ENCODE data around the gene AK8. TPM values are rescaled to one million over a fixed set of nuclear protein-coding genes. Genes with fewer than 3 reads are reported as not detected.

The AK8 gene
- polyA plus RNA-seq (2013) = 0.19 and 0.34 TPM in 2 replicates

- Histone ChIP-seq H3K14ac (ENCODE audit: low read length) (peak within 1 kb of the TSS; percentile 92), H2BK12ac (ENCODE audit: low read length) (no peak within 1 kb of the TSS), H3K79me1 (ENCODE audit: low read length) (peaks cover 6% of the 10 kb centered on the region), H3K18ac (ENCODE audit: low read length) (peak within 1 kb of the TSS; percentile 82), H2BK120ac (ENCODE audit: insufficient read depth, low read length, poor library complexity) (peak within 1 kb of the TSS; percentile 64), H3K9ac (ENCODE audit: low read length) (peak within 1 kb of the TSS; percentile 91), H2AFZ (ENCODE audit: insufficient read depth, low read length, poor library complexity) (peak within 1 kb of the TSS; percentile 100), H3K79me2 (ENCODE audit: control insufficient read depth, insufficient read depth, low read length, poor library complexity) (peaks cover 3% of the 10 kb centered on the region), H4K8ac (ENCODE audit: low read depth, low read length) (peak within 1 kb of the TSS; percentile 96), H3K4ac (ENCODE audit: low read depth, low read length) (peak within 1 kb of the TSS; percentile 72), H3K4me1 (ENCODE audit: control insufficient read depth in 1 of 2, insufficient read depth in 2 of 2, low read length in 2 of 2) (peaks cover 4 to 6% of the 10 kb centered on the region in 2 experiments), H3K27me3 (ENCODE audit: insufficient read depth, low read length) (no peaks in the 10 kb centered on the region), H3K9me3 (ENCODE audit: insufficient read depth, low read depth, low read length) (no peaks in the 10 kb centered on the region), H2AK5ac (ENCODE audit: low read length) (peak within 1 kb of the TSS; percentile 63), H3K27ac (ENCODE audit: low read depth, low read length) (no peak within 1 kb of the TSS), H4K91ac (ENCODE audit: low read depth, low read length) (peak within 1 kb of the TSS; percentile 87), H3K23ac (ENCODE audit: low read length) (no peak within 1 kb of the TSS), H3K4me2 (ENCODE audit: low read length) (peak within 1 kb of the TSS; percentile 83), H3K4me3 (ENCODE audit: low read depth, low read length) (peak within 1 kb of the TSS; percentile 89), H4K12ac (ENCODE audit: low read depth, low read length) (peak within 1 kb of the TSS; percentile 88), H3K36me3 (ENCODE audit: control insufficient read depth in 1 of 2, insufficient read depth in 2 of 2, low read length in 2 of 2) (no peaks in the 10 kb centered on the region), H2BK5ac (ENCODE audit: low read depth, low read length, poor library complexity) (peak within 1 kb of the TSS; percentile 44)
- no CpG with 5 or more reads among the region's 89 CpGs for WGBS (ENCODE audit: extremely low coverage, insufficient coverage, insufficient read length)
- peak; percentile 74 to 89 for DNase-seq
Measured at GRCh38 chr9:132877824-132878694, at the start of gene AK8. TSS of gene AK8 (minus strand) at chr9:132878284. CDS start at chr9:132878255, 29 bp downstream.

- no peaks in the 10 kb centered on the region for H3K27me3 ChIP-seq (ENCODE audit: insufficient read depth, low read length)
- no peak overlapping the region for H3K4ac ChIP-seq (ENCODE audit: low read depth, low read length)
- no peaks in the 10 kb centered on the region for H3K4me1 ChIP-seq (ENCODE audit: control insufficient read depth in 1 of 2, insufficient read depth in 2 of 2, low read length in 2 of 2)
- no peak overlapping the region for H4K91ac ChIP-seq (ENCODE audit: low read depth, low read length)
- H3K79me1 ChIP-seq (ENCODE audit: low read length) = no peaks in the 10 kb centered on the region
- H2BK12ac ChIP-seq (ENCODE audit: low read length) = no peak overlapping the region
- no peak overlapping the region for H4K12ac ChIP-seq (ENCODE audit: low read depth, low read length)
- no peaks in the 10 kb centered on the region for H3K9me3 ChIP-seq (ENCODE audit: insufficient read depth, low read depth, low read length)
- H4K8ac ChIP-seq (ENCODE audit: low read depth, low read length) = no peak overlapping the region
- no peak overlapping the region for H3K14ac ChIP-seq (ENCODE audit: low read length)
- H3K4me3 ChIP-seq (ENCODE audit: low read depth, low read length) = no peak overlapping the region
- no peak for DNase-seq
- no peak overlapping the region for H3K4me2 ChIP-seq (ENCODE audit: low read length)
- H2AFZ ChIP-seq (ENCODE audit: insufficient read depth, low read length, poor library complexity) = no peak overlapping the region
- no CpG with 5 or more reads among the region's 7 CpGs for WGBS (ENCODE audit: extremely low coverage, insufficient coverage, insufficient read length)
- H3K23ac ChIP-seq (ENCODE audit: low read length) = no peak overlapping the region
- no peaks in the 10 kb centered on the region for H3K79me2 ChIP-seq (ENCODE audit: control insufficient read depth, insufficient read depth, low read length, poor library complexity)
- no peak overlapping the region for H2AK5ac ChIP-seq (ENCODE audit: low read length)
- no peak overlapping the region for H2BK5ac ChIP-seq (ENCODE audit: low read depth, low read length, poor library complexity)
- H3K18ac ChIP-seq (ENCODE audit: low read length) = no peak overlapping the region
- no peak overlapping the region for H2BK120ac ChIP-seq (ENCODE audit: insufficient read depth, low read length, poor library complexity)
- H3K36me3 ChIP-seq (ENCODE audit: control insufficient read depth in 1 of 2, insufficient read depth in 2 of 2, low read length in 2 of 2) = peaks cover 9 to 21% of the 10 kb centered on the region in 2 experiments
- H3K9ac ChIP-seq (ENCODE audit: low read length) = no peak overlapping the region
- no peak overlapping the region for H3K27ac ChIP-seq (ENCODE audit: low read depth, low read length)
Measured at GRCh38 chr9:132927704-132928103, 49.6 kb upstream of the AK8 start.

GRCh38 chr9:132923346-132923902, 45.3 kb upstream of the AK8 start:
- Histone ChIP-seq H3K4me2 (ENCODE audit: low read length) (no peak overlapping the region), H3K23ac (ENCODE audit: low read length) (no peak overlapping the region), H4K91ac (ENCODE audit: low read depth, low read length) (no peak overlapping the region), H2BK5ac (ENCODE audit: low read depth, low read length, poor library complexity) (no peak overlapping the region), H2BK120ac (ENCODE audit: insufficient read depth, low read length, poor library complexity) (no peak overlapping the region), H2AFZ (ENCODE audit: insufficient read depth, low read length, poor library complexity) (no peak overlapping the region), H3K4me3 (ENCODE audit: low read depth, low read length) (no peak overlapping the region), H3K36me3 (ENCODE audit: control insufficient read depth in 1 of 2, insufficient read depth in 2 of 2, low read length in 2 of 2) (peaks cover 13 to 34% of the 10 kb centered on the region in 2 experiments), H4K12ac (ENCODE audit: low read depth, low read length) (no peak overlapping the region), H3K14ac (ENCODE audit: low read length) (no peak overlapping the region), H3K79me2 (ENCODE audit: control insufficient read depth, insufficient read depth, low read length, poor library complexity) (no peaks in the 10 kb centered on the region), H3K4ac (ENCODE audit: low read depth, low read length) (no peak overlapping the region), H2BK12ac (ENCODE audit: low read length) (no peak overlapping the region), H3K18ac (ENCODE audit: low read length) (no peak overlapping the region), H2AK5ac (ENCODE audit: low read length) (no peak overlapping the region), H3K27ac (ENCODE audit: low read depth, low read length) (no peak overlapping the region), H3K4me1 (ENCODE audit: control insufficient read depth in 1 of 2, insufficient read depth in 2 of 2, low read length in 2 of 2) (peaks cover 6 to 8% of the 10 kb centered on the region in 2 experiments), H3K9ac (ENCODE audit: low read length) (no peak overlapping the region), H3K27me3 (ENCODE audit: insufficient read depth, low read length) (no peaks in the 10 kb centered on the region), H3K9me3 (ENCODE audit: insufficient read depth, low read depth, low read length) (no peaks in the 10 kb centered on the region), H3K79me1 (ENCODE audit: low read length) (no peaks in the 10 kb centered on the region), H4K8ac (ENCODE audit: low read depth, low read length) (no peak overlapping the region)
- DNase-seq = no peak
- WGBS (ENCODE audit: extremely low coverage, insufficient coverage, insufficient read length) = no CpG with 5 or more reads among the region's 9 CpGs

- Histone ChIP-seq H3K27me3 (ENCODE audit: insufficient read depth, low read length) (no peaks in the 10 kb centered on the region), H2AK5ac (ENCODE audit: low read length) (no peak overlapping the region), H2BK12ac (ENCODE audit: low read length) (no peak overlapping the region), H3K27ac (ENCODE audit: low read depth, low read length) (no peak overlapping the region), H3K79me1 (ENCODE audit: low read length) (no peaks in the 10 kb centered on the region), H2BK5ac (ENCODE audit: low read depth, low read length, poor library complexity) (no peak overlapping the region), H3K79me2 (ENCODE audit: control insufficient read depth, insufficient read depth, low read length, poor library complexity) (no peaks in the 10 kb centered on the region), H2BK120ac (ENCODE audit: insufficient read depth, low read length, poor library complexity) (no peak overlapping the region), H4K8ac (ENCODE audit: low read depth, low read length) (no peak overlapping the region), H3K36me3 (ENCODE audit: control insufficient read depth in 1 of 2, insufficient read depth in 2 of 2, low read length in 2 of 2) (peaks cover 12 to 34% of the 10 kb centered on the region in 2 experiments), H3K4me2 (ENCODE audit: low read length) (no peak overlapping the region), H3K9ac (ENCODE audit: low read length) (no peak overlapping the region), H3K4ac (ENCODE audit: low read depth, low read length) (no peak overlapping the region), H3K4me1 (ENCODE audit: control insufficient read depth in 1 of 2, insufficient read depth in 2 of 2, low read length in 2 of 2) (peaks cover 6 to 8% of the 10 kb centered on the region in 2 experiments), H3K9me3 (ENCODE audit: insufficient read depth, low read depth, low read length) (peaks cover 2% of the 10 kb centered on the region), H4K12ac (ENCODE audit: low read depth, low read length) (no peak overlapping the region), H3K23ac (ENCODE audit: low read length) (no peak overlapping the region), H3K4me3 (ENCODE audit: low read depth, low read length) (no peak overlapping the region), H3K18ac (ENCODE audit: low read length) (no peak overlapping the region), H4K91ac (ENCODE audit: low read depth, low read length) (no peak overlapping the region), H3K14ac (ENCODE audit: low read length) (no peak overlapping the region), H2AFZ (ENCODE audit: insufficient read depth, low read length, poor library complexity) (no peak overlapping the region)
- no peak for DNase-seq
- WGBS (ENCODE audit: extremely low coverage, insufficient coverage, insufficient read length) = no CpG with 5 or more reads among the region's 7 CpGs
Measured at GRCh38 chr9:132919614-132920268, 41.7 kb upstream of the AK8 start.
